WTC11 (cell line): Measurements from ENCODE around the gene SLC40A1. TPM values are rescaled to one million over a fixed set of nuclear protein-coding genes. Genes with fewer than 3 reads are reported as not detected.

Experiments
- ATAC-seq: fragments of 200-7000 bp; cut with Tn5 transposase; 2 replicates; pipeline ENCODE4 v1.10.0; 2021; ENCODE audit warnings: mild to moderate bottlenecking, moderate library complexity
- CTCF ChIA-PET: fragments of 300-600 bp; sonication (Branson Sonifier 250); formaldehyde crosslinking; loops from one replicate; lab custom pipeline; 2021; ENCODE audit warnings: antibody characterized with exemption; lab: Charles Lee
- POLR2A ChIA-PET: fragments of 350-600 bp; sonication (Branson Sonifier 250); formaldehyde crosslinking; loops from one replicate; lab custom pipeline; 2021; ENCODE audit warnings: antibody characterized with exemption; lab: Charles Lee
- DNase-seq: peaks from one replicate; pipeline ENCODE4 v3.0.0; 2021; ENCODE audit warnings: low spot score
- H3K27ac Mint-ChIP-seq: 2 replicates; pipeline ENCODE4 v1.8.0; 2021; ENCODE audit warnings: mixed read lengths
- H3K27me3 Mint-ChIP-seq: 2 replicates; pipeline ENCODE4 v1.8.0; 2021; ENCODE audit warnings: low read depth, mild to moderate bottlenecking, moderate library complexity, mixed read lengths
- H3K36me3 Mint-ChIP-seq: 2 replicates; pipeline ENCODE4 v1.8.0; 2021; ENCODE audit warnings: mixed read lengths
- H3K4me1 Mint-ChIP-seq: 2 replicates; pipeline ENCODE4 v1.8.0; 2022; ENCODE audit warnings: mixed read lengths
- H3K4me3 Mint-ChIP-seq: 2 replicates; pipeline ENCODE4 v1.8.0; 2021; ENCODE audit warnings: mild to moderate bottlenecking, moderate library complexity, mixed read lengths
- H3K9me3 Mint-ChIP-seq: 2 replicates; pipeline ENCODE4 v1.8.0; 2021; ENCODE audit warnings: mixed read lengths
- AFF4 ChIP-seq: sonication (generic); formaldehyde crosslinking; IDR thresholded peaks from 2 replicates; pipeline ENCODE4 v1.8.1; 2023; ENCODE audit warnings: mild to moderate bottlenecking, missing genetic modification reagents, borderline replicate concordance
- ARID4B ChIP-seq: sonication (generic); formaldehyde crosslinking; IDR thresholded peaks from 2 replicates; pipeline ENCODE4 v1.8.0; 2023; ENCODE audit warnings: missing genetic modification reagents, mild to moderate bottlenecking, borderline replicate concordance
- ATF6 ChIP-seq: sonication (generic); formaldehyde crosslinking; IDR thresholded peaks from 2 replicates; pipeline ENCODE4 v1.8.1; 2023; ENCODE audit warnings: mild to moderate bottlenecking, missing genetic modification reagents
- EMX1 ChIP-seq: fragments of 250-450 bp; sonication (Bioruptor Pico); IDR thresholded peaks from 2 replicates; pipeline ENCODE4 v1.8.0; 2021; ENCODE audit warnings: mild to moderate bottlenecking
- GTF2I ChIP-seq: fragments of 250-450 bp; sonication (Bioruptor Pico); conservative IDR thresholded peaks from 2 replicates; pipeline ENCODE4 v1.4.0; 2021; ENCODE audit warnings: mild to moderate bottlenecking
- HMGA2 ChIP-seq: fragments of 250-450 bp; sonication (Bioruptor Pico); IDR thresholded peaks from 2 replicates; pipeline ENCODE4 v1.4.0; 2021; ENCODE audit warnings: mild to moderate bottlenecking, moderate library complexity
- NFYB ChIP-seq: sonication (generic); formaldehyde crosslinking; conservative IDR thresholded peaks from 2 replicates; pipeline ENCODE4 v1.8.0; 2022; ENCODE audit warnings: low read depth, missing genetic modification reagents
- RELA ChIP-seq: sonication (generic); formaldehyde crosslinking; IDR thresholded peaks from 2 replicates; pipeline ENCODE4 v1.8.1; 2022; ENCODE audit warnings: missing genetic modification reagents, mild to moderate bottlenecking, borderline replicate concordance
- SMAD3 ChIP-seq: sonication (generic); formaldehyde crosslinking; IDR thresholded peaks from 2 replicates; pipeline ENCODE4 v1.8.0; 2022; ENCODE audit warnings: missing genetic modification reagents, mild to moderate bottlenecking, borderline replicate concordance
- SMAD4 ChIP-seq: sonication (generic); formaldehyde crosslinking; IDR thresholded peaks from 2 replicates; pipeline ENCODE4 v1.8.0; 2022; ENCODE audit warnings: mild to moderate bottlenecking, missing genetic modification reagents
- STAT6 ChIP-seq: sonication (generic); formaldehyde crosslinking; conservative IDR thresholded peaks from 2 replicates; pipeline ENCODE4 v1.8.1; 2023; ENCODE audit warnings: mild to moderate bottlenecking, low read depth, missing genetic modification reagents, moderate library complexity
- TP53 ChIP-seq: sonication (generic); formaldehyde crosslinking; IDR thresholded peaks from 2 replicates; pipeline ENCODE4 v1.8.1; 2023; ENCODE audit warnings: mild to moderate bottlenecking, missing genetic modification reagents
- USF2 ChIP-seq: sonication (generic); formaldehyde crosslinking; IDR thresholded peaks from 2 replicates; pipeline ENCODE4 v1.8.1; 2023; ENCODE audit warnings: mild to moderate bottlenecking, missing genetic modification reagents, moderate library complexity
- ZBTB43 ChIP-seq: sonication (generic); formaldehyde crosslinking; IDR thresholded peaks from 2 replicates; pipeline ENCODE4 v1.8.1; 2023; ENCODE audit warnings: mild to moderate bottlenecking, missing genetic modification reagents
- ZNF121 ChIP-seq: sonication (generic); formaldehyde crosslinking; IDR thresholded peaks from 2 replicates; pipeline ENCODE4 v1.8.0; 2023; ENCODE audit warnings: missing genetic modification reagents
- ZNF219 ChIP-seq: sonication (generic); formaldehyde crosslinking; IDR thresholded peaks from 2 replicates; pipeline ENCODE4 v1.8.0; 2023; ENCODE audit warnings: missing genetic modification reagents, mild to moderate bottlenecking, borderline replicate concordance
- ZNF317 ChIP-seq: sonication (generic); formaldehyde crosslinking; IDR thresholded peaks from 2 replicates; pipeline ENCODE4 v1.8.1; 2023; ENCODE audit warnings: low read depth, mild to moderate bottlenecking, moderate library complexity, missing genetic modification reagents, borderline replicate concordance
- ZSCAN18 ChIP-seq: fragments of 250-450 bp; sonication (Bioruptor Pico); IDR thresholded peaks from 2 replicates; pipeline ENCODE4 v2.1.2; 2022; ENCODE audit warnings: mild to moderate bottlenecking, moderate library complexity
- total RNA-seq: library from RNA; stranded (reverse); gene quantifications from 3 replicates; pipeline ENCODE4 v1.2.3, GENCODE V29; 2021

SLC40A1 gene
- total RNA-seq, 1 experiment from 2014 or later: 0.57 TPM

- TF ChIP-seq STAT6 (CRISPR knock-in tag) (no peak), ATF6 (CRISPR knock-in tag) (no peak), GTF2I (no peak), RELA (CRISPR knock-in tag) (no peak), ZNF219 (no peak), USF2 (CRISPR knock-in tag) (no peak), ZBTB43 (no peak), SMAD3 (CRISPR knock-in tag) (no peak), TP53 (no peak), EMX1 (CRISPR knock-in tag) (no peak), AFF4 (no peak), SMAD4 (CRISPR knock-in tag) (no peak), HMGA2 (CRISPR knock-in tag) (no peak)
- TF ChIP-seq, all 79 proteins: peak for 0
These were observed 28.8 kb downstream of the SLC40A1 start (continued) for GRCh38 chr2:189551808-189552207.

- Mint-ChIP-seq H3K4me3 (no peak overlapping the region), H3K27ac (no peak overlapping the region), H3K36me3 (no peaks in the 10 kb centered on the region), H3K27me3 (no peaks in the 10 kb centered on the region), H3K9me3 (no peaks in the 10 kb centered on the region), H3K4me1 (peaks cover 3% of the 10 kb centered on the region; the same call in 1 of the 2 replicates)
- CTCF ChIA-PET: no interaction called here
- POLR2A ChIA-PET: no interaction called here
- no peak for DNase-seq
- ATAC-seq: no peak
- TF ChIP-seq NFYB: no peak
- TF ChIP-seq ZNF317: no peak
- TF ChIP-seq ARID4B (CRISPR knock-in tag): no peak
- TF ChIP-seq ZSCAN18 (CRISPR knock-in tag): no peak
- no peak for TF ChIP-seq ZNF121 (CRISPR knock-in tag)
These were observed 31.1 kb downstream of the SLC40A1 start for GRCh38 chr2:189549449-189549832.
